ENCODE results near the gene DTNA. TPM values are rescaled to one million over a fixed set of nuclear protein-coding genes. Genes with fewer than 3 reads are reported as not detected.

The DTNA gene
- total RNA-seq, 1 experiment from 2014 or later: 9.0 TPM

GRCh38 chr18:34872066-34872465 lies 162.0 kb downstream of the DTNA start:
- CTCF ChIA-PET: no interaction called here
- no peaks in the 10 kb centered on the region for H3K36me3 Mint-ChIP-seq (ENCODE audit: insufficient read depth, unreplicated experiment)
- no peaks in the 10 kb centered on the region for H3K4me1 Mint-ChIP-seq (ENCODE audit: low read depth, unreplicated experiment)
- TF ChIP-seq CTCF (IDR thresholded peaks at IDR 0.05; ENCODE audit: unreplicated experiment): no peak
- no peaks in the 10 kb centered on the region for H3K27me3 Mint-ChIP-seq (ENCODE audit: unreplicated experiment)
- H3K9me3 Mint-ChIP-seq (ENCODE audit: low read depth, unreplicated experiment): no peaks in the 10 kb centered on the region
- intact Hi-C loops (cut with micrococcal nuclease; ENCODE audit: unreplicated experiment): loop anchor here (10.0 kb wide), 1 partner anchor 483 kb away; no protein-coding TSS in a partner anchor
- H3K27ac Mint-ChIP-seq (ENCODE audit: unreplicated experiment): no peak overlapping the region
- no peak overlapping the region for H3K4me3 Mint-ChIP-seq (ENCODE audit: low read depth, unreplicated experiment)
- no TSS peak for BruUV-seq (replicated peaks)
- no peak for DNase-seq

GRCh38 chr18:34873986-34874580 lies 164.0 kb downstream of the DTNA start:
- no peak overlapping the region for H3K27ac Mint-ChIP-seq (ENCODE audit: unreplicated experiment)
- intact Hi-C loops (cut with micrococcal nuclease; ENCODE audit: unreplicated experiment): loop anchor here (10.0 kb wide), 1 partner anchor 481 kb away; no protein-coding TSS in a partner anchor
- TF ChIP-seq CTCF (IDR thresholded peaks at IDR 0.05; ENCODE audit: unreplicated experiment): no peak
- DNase-seq: no peak
- CTCF ChIA-PET: no interaction called here
- H3K36me3 Mint-ChIP-seq (ENCODE audit: insufficient read depth, unreplicated experiment): no peaks in the 10 kb centered on the region
- H3K4me1 Mint-ChIP-seq (ENCODE audit: low read depth, unreplicated experiment): no peaks in the 10 kb centered on the region
- no peaks in the 10 kb centered on the region for H3K27me3 Mint-ChIP-seq (ENCODE audit: unreplicated experiment)
- BruUV-seq (replicated peaks): no TSS peak
- H3K4me3 Mint-ChIP-seq (ENCODE audit: low read depth, unreplicated experiment): no peak overlapping the region
- no peaks in the 10 kb centered on the region for H3K9me3 Mint-ChIP-seq (ENCODE audit: low read depth, unreplicated experiment)

GRCh38 chr18:34875150-34875549 lies 165.1 kb downstream of the DTNA start:
- no peak for TF ChIP-seq CTCF (IDR thresholded peaks at IDR 0.05; ENCODE audit: unreplicated experiment)
- Mint-ChIP-seq H3K27me3 (ENCODE audit: unreplicated experiment) (no peaks in the 10 kb centered on the region), H3K36me3 (ENCODE audit: insufficient read depth, unreplicated experiment) (no peaks in the 10 kb centered on the region), H3K4me3 (ENCODE audit: low read depth, unreplicated experiment) (no peak overlapping the region), H3K27ac (ENCODE audit: unreplicated experiment) (no peak overlapping the region), H3K4me1 (ENCODE audit: low read depth, unreplicated experiment) (no peaks in the 10 kb centered on the region), H3K9me3 (ENCODE audit: low read depth, unreplicated experiment) (no peaks in the 10 kb centered on the region)
- CTCF ChIA-PET: no interaction called here
- no TSS peak for BruUV-seq (replicated peaks)
- DNase-seq: no peak
- intact Hi-C loops (cut with micrococcal nuclease; ENCODE audit: unreplicated experiment): loop anchor here (10.0 kb wide), 1 partner anchor 480 kb away; no protein-coding TSS in a partner anchor

- TF ChIP-seq CTCF (IDR thresholded peaks at IDR 0.05; ENCODE audit: unreplicated experiment): no peak
- no peaks in the 10 kb centered on the region for H3K4me1 Mint-ChIP-seq (ENCODE audit: low read depth, unreplicated experiment)
- H3K27me3 Mint-ChIP-seq (ENCODE audit: unreplicated experiment): no peaks in the 10 kb centered on the region
- CTCF ChIA-PET: no interaction called here
- no TSS peak for BruUV-seq (replicated peaks)
- H3K9me3 Mint-ChIP-seq (ENCODE audit: low read depth, unreplicated experiment): no peaks in the 10 kb centered on the region
- H3K36me3 Mint-ChIP-seq (ENCODE audit: insufficient read depth, unreplicated experiment): no peaks in the 10 kb centered on the region
- intact Hi-C loops (cut with micrococcal nuclease; ENCODE audit: unreplicated experiment): no loop called here
- DNase-seq: no peak
- H3K4me3 Mint-ChIP-seq (ENCODE audit: low read depth, unreplicated experiment): no peak overlapping the region
- no peak overlapping the region for H3K27ac Mint-ChIP-seq (ENCODE audit: unreplicated experiment)
These were observed 170.3 kb downstream of the DTNA start for GRCh38 chr18:34880403-34880802.
